Spleen (tissue), 7 donors: ENCODE measurements around the gene BIN1.

Experiments
- CTCF ChIP-seq, 11 experiments: fragments of 200-600 bp in 7 of 11; fragments of 450-650 bp in 4 of 11; sonication (generic) in 4 of 11; IDR thresholded peaks in 8 of 11; conservative IDR thresholded peaks in 3 of 11; 1 replicate in 7 of 11; 2 replicates in 4 of 11; pipeline versions ENCODE4 v1.4.0 to v1.8.0; 2016 to 2021; ENCODE audit warnings: antibody characterized with exemption in 11 of 11, inconsistent platforms in 4 of 11, mild to moderate bottlenecking in 1 of 11
- POLR2A ChIP-seq, 3 donors: fragments of 450-650 bp; IDR thresholded peaks; one replicate each; pipeline ENCODE4 v1.5.1; 2017; ENCODE audit warnings: antibody characterized with exemption in 3 of 3, mild to moderate bottlenecking in 1 of 3
- POLR2AphosphoS5 ChIP-seq, 3 donors: sonication (generic); formaldehyde crosslinking; IDR thresholded peaks; one replicate each; pipeline ENCODE4 v1.5.1; 2017; ENCODE audit warnings: antibody characterized with exemption in 3 of 3
- donor health status: DM: no; HTN: no; CAD: no; lungs with moderate emphysema.
- donor health status: DM: no; HTN: no; CAD: no.
- donor health status: DM: no; HTN: no; CAD: no.

DNA sequence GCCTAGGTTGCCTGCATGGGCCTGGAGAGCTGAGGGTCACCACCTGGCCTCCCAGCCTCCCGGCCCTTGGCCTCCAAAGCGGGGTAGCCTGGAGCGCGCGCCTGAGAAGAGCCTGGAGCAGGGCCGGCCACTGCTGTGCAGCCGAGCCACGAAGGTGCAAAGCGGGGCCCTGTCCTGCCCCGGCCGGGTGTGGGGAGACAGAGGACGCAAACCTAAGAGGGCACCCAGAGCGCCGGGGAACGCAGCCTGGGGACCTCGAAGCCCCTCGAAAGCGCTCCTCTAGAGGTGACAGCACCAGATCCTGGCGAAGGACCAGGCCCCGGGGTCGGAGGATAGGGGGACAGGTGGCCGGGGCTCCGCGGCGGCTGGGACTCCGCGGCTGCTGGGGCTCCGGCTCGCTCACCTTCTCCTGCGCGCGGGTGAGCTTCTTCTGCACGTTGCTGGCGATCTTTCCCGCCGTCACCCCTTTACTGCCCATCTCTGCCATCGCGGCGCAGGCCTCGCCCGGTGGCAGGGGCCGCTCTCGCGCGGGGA is 430 bp downstream of the BIN1 start:
- TF ChIP-seq CTCF (IDR thresholded peaks at IDR 0.05 in 8 of 11, conservative IDR thresholded peaks at IDR 0.05 in 3 of 11) = no peak
- TF ChIP-seq POLR2A (IDR thresholded peaks at IDR 0.05) = no peak
- no peak for TF ChIP-seq POLR2AphosphoS5 (IDR thresholded peaks at IDR 0.05)
